NCI-H128 (cell line): ENCODE data around the gene STAM2.
"Not testable (repeated sequence)": the region's sequence is repeated elsewhere in the genome, so short reads cannot be mapped to it uniquely, and the experiment has no call there.

Experiments
- DNase-seq: peaks from one replicate; lab custom pipeline; 2025; ENCODE audit not compliant: unreplicated experiment; lab: John Stamatoyannopoulos, UW

The STAM2 gene

GRCh38 chr2:152172201-152172785 is 3.3 kb downstream of the STAM2 start:
- not testable (repeated sequence) for DNase-seq

GRCh38 chr2:152171718-152172117 is 3.8 kb downstream of the STAM2 start:
- DNase-seq: no peak

GRCh38 chr2:152169158-152169557 is 6.4 kb downstream of the STAM2 start:
- not testable (repeated sequence) for DNase-seq

DNA sequence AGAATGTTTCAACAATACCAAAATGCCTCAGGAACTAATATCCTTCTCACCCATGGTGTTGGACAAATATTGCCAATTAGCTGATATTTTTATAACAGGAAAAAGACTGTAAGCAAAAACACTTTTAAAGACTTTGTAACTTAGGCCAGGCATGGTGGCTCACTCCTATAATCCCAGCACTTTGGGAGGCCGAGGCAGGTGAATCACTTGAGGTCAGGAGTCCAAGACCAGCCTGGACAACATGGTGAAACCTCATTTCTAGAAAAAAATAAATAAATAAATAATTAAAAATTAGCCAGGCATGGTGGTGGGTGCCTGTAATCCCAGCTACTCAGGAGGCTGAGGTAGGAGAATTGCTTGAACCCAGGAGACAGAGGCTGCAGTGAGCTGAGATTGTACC is 8.1 kb downstream of the STAM2 start:
- DNase-seq: not testable (repeated sequence)

GRCh38 chr2:152167065-152167464 is 8.5 kb downstream of the STAM2 start:
- no peak for DNase-seq

- no peak for DNase-seq
Observed at GRCh38 chr2:152166633-152167032, 8.9 kb downstream of the STAM2 start.

DNA sequence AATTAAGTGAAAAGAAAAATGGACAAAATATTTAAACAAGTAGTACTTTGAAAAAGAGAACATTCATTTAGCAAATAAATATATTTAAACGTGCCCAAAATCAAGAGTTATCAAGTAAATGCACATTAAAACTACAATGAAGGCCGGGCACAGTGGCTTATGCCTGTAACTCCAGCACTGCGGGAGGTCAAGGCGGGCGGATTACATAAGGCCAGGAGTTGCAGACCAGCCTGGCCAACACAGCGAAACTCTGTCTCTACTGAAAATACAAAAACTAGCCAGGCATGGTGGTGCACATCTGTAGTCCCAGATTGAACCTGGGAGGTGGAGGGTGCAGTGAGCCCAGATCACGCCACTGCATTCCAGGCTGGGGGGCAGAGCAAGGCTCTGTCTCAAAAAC is 9.8 kb downstream of the STAM2 start:
- no peak for DNase-seq

DNA sequence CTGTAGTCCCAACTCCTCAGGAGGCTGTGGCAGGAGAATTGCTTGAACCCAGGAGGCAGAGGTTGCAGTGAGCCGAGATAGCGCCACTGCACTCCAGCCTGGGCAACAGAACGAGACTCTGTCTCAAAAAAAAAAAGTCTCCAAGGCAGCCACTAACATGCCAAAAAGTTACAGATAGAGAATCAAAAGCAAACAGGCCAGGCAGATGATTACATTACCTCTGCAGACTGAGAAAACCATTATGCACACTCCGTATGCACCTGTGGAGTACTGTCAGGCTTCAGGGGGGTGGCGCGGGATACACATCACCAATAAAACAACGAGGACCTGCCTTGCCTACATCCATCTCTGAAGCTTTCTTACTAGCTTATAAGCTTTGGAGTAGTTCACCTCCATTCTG is 10.3 kb downstream of the STAM2 start:
- no peak for DNase-seq

DNA sequence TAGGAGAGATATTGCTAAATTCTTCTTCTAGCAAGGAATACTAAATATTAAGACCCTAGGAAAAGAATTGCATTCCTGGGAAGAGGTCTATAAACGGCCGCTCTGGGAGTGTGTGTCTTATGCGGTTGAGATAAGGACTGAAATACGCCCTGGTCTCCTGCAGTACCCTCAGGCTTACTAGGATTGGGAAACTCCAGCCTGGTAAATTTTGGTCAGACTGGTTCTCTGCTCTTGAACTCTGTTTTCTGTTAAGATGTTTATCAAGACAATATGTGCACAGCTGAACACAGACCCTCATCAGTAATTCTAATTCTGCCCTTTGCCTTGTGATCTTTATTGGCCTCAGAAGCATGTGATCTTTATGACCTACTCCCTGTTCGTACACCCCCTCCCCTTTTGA is 11.9 kb downstream of the STAM2 start:
- DNase-seq: not testable (repeated sequence)

DNA sequence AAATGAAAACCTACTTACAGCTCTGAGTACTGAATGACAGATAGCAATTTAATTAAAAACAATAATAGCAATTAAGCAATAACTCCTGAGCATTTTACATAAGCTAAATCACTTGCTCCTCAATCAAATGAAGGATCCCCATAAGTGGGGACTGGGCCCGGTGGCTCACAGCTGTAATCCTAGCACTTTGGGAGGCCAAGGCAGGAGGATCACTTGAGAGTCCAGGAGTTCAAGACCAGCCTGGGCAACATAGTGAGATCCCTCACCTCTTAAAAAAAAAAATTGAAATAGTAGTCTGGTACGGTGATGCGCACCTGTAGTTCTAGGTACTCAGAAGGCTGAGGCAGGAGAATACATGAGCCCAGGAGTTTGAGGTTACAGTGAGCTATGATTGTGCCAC is 13.4 kb downstream of the STAM2 start:
- DNase-seq: no peak

- DNase-seq: no peak
Observed at GRCh38 chr2:152161598-152161997, 14.0 kb downstream of the STAM2 start.

- not testable (repeated sequence) for DNase-seq
Observed at GRCh38 chr2:152160378-152160777, 15.2 kb downstream of the STAM2 start.

- no peak for DNase-seq
Observed at GRCh38 chr2:152157253-152157652, 18.3 kb downstream of the STAM2 start.

- no peak for DNase-seq
Observed at GRCh38 chr2:152155209-152155608, 20.4 kb downstream of the STAM2 start.

DNA sequence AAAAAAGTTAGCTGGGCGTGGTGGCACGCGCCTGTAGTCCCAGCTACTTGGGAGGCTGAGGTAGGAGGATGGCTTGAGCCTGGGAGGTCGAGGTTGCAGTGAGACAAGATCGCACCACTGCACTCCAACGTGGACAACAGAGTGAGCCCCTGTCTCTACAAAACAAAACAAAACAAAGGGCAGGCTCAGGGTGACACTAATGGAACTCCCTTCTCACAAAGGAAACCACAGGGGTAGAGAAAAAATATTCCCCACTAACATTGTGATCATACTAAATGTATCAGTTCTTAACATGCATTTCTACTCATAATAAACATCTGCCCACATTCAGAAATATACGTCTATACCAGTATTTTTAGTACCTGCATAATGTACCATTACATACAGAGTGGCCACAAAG is 21.1 kb downstream of the STAM2 start:
- no peak for DNase-seq

DNA sequence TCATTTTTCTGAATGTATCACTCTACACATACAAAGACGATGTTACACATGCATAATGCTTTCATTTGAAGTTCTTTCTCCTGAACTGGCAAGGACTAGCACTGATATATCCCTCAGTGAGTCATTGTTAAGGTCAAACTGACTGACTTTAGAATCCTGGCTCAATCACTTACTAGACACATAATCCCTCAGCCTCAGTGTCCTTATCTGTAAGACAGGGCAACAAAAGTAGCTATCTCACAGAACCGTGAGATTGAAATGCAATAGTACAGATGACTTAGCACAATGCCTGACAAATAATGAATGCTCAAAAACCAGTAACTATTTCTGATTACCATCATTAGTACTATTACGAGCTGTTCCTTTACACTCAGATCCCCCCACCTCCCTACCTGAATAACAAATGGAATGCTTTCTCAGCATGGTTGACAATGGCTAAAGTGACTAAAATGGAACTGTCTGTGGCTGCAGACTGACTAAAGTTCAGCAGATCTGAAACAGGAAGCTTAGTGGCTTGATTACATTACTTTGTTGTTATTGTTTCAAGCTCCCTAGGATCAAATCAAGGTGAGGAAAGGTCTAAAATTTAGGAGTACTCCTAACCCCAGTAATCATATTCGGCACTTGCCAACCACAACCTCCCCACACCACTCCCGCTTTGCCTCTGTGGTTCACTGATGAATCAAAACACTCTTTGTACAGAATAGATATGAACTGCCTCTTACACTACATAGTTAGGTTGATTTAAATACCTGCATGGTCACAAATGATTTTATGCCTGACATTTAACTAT is 40.9 kb downstream of the STAM2 start:
- DNase-seq: no peak

DNA sequence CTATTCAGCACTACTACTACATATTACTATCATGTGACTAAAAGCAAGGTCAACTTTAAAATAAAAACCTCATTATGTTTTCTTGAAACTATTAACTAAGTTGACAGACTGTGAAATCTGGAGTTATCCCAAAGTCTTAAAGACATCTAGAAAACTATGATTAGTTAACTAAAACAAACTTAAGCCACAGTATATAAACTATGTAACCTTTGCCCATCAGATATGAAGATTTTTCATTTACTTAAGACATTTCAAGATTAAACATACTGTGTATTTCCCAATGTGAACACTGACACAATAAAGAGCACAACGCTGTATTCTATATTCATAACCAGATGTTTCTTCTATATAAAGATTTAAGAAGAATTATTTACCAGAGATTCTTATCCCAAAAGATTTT is 43.3 kb downstream of the STAM2 start:
- no peak for DNase-seq

DNA sequence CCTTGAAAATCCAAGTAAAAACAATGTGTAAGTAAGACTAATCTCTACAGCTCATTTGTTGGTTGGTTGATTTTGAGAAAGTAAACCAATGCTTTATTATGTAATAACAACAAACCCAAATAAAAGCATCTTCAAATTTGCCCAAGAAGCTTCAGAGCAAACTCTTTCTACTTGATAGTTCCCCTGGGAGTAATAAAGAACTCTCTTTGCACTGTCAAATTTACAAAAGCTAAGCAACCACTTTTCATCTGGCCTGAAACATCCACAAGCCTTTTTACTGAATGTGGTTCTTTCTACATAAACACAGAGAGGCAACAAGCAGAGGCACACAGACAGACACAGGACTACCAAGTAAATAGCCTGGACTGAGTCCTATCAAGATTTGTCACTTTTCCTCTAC is 47.9 kb downstream of the STAM2 start:
- no peak for DNase-seq

GRCh38 chr2:152126664-152127063 is 48.9 kb downstream of the STAM2 start:
- DNase-seq: no peak

DNA sequence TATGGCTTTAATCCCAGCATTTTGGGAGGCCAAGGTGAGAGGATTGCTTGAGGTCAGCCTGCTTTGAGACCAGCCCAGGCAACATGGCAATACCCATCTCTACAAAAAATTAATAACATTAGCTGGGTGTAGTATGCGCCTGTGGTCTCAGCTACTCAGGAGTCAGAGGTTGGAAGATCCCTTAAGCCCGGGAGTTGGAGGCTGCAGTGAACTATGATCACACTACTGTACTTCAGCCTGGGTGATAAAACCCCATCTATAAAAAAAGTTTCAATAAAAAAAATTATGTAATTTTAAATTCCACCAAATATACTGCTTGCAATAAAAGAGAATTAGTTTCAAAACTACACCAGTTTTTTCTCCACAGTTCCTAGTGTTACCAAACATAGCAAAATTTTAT is 53.4 kb downstream of the STAM2 start:
- DNase-seq: no peak

GRCh38 chr2:152120430-152120829 is 55.1 kb downstream of the STAM2 start:
- no peak for DNase-seq

GRCh38 chr2:152115952-152116351 is 59.6 kb downstream of the STAM2 start:
- no peak for DNase-seq

- no peak for DNase-seq
Observed at GRCh38 chr2:152114366-152114765, 61.2 kb downstream of the STAM2 start.
